Measurements from ENCODE around the gene STAT3. TPM values are rescaled to one million over a fixed set of nuclear protein-coding genes. Genes with fewer than 3 reads are reported as not detected.

STAT3 gene
- total and polyA plus RNA-seq, 2 donors (not counting 3 experiments of a cell fraction or from before 2014, with no cell fraction given): 59.1 to 124 TPM

DNA sequence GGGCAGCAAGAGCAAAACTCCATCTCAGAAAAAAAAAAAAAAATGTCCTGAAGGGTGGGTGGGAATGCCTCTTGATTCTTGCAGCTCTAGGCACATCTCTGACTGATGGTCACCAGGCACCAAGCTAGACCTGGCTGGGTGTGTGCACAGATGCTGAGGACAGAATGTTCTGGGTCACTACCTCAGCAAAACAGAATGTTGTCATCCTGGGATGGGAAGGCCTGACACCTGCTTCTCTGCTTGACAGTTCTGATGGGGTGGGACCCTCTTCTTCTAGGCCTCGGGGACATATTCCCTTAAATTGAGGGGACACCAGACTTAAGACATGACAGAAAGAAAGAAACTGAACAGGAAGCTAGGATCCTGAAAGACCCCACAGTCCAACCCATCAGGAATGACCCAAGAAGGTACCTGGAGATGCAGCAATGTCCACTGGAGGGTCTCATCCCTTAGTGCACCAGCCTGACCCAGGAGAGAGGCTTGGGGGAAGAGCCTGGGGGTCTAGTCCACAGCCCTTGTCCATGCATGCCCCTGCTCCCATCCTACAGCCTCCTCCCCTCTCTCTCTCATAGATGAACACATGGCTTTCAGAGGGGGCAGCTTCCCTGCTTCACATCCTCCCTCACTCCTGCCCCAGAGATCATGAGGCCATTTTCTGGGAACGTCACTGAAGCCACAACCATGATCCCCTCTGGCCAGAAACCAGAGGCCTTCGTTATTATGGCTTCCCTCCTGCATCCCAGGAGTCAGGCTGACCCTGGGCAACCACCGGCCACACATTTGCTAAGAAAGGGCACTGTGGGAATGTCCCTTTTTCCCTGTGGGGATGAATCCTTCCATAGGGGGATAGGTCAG lies 108.2 kb downstream of the STAT3 start:
- Histone ChIP-seq H3K36me3 (ENCODE audit: control insufficient read depth in 2 of 2, extremely low read depth in 1 of 2, insufficient read depth in 2 of 2, low read length in 2 of 2) (no peaks in the 10 kb centered on the region), H3K9ac (replicated peaks; ENCODE audit: extremely low read depth, insufficient read depth, low read length) (no peak overlapping the region), H3K4me3 (replicated peaks in 1 of 3; ENCODE audit: insufficient read depth in 1 of 3, low read depth in 1 of 3, low read length in 3 of 3) (no peak overlapping the region), H3K9me3 (replicated peaks; ENCODE audit: control insufficient read depth, insufficient read depth, low read length) (no peaks in the 10 kb centered on the region), H3K4me2 (ENCODE audit: insufficient read depth, low read length) (no peak overlapping the region), H4K20me1 (replicated peaks; ENCODE audit: control insufficient read depth, extremely low read depth, insufficient read depth, low read length) (no peaks in the 10 kb centered on the region), H2AFZ (ENCODE audit: low read depth, low read length) (no peak overlapping the region), H3K4me1 (ENCODE audit: control insufficient read depth, extremely low read depth, insufficient read depth, low read length) (peaks cover 10% of the 10 kb centered on the region), H3K9me1 (replicated peaks; ENCODE audit: control insufficient read depth, extremely low read depth, insufficient read depth, low read length) (no peaks in the 10 kb centered on the region), H3K27ac (ENCODE audit: insufficient read depth, low read depth, low read length) (no peak overlapping the region), H3K79me2 (ENCODE audit: control insufficient read depth, insufficient read depth, low read length) (peaks cover 9% of the 10 kb centered on the region), H3K27me3 (ENCODE audit: control insufficient read depth in 2 of 2, insufficient read depth in 2 of 2, low read length in 2 of 2) (no peaks in the 10 kb centered on the region)
- dilution Hi-C loops (cut with MboI; ENCODE audit: extremely low pct_ligation_motif_present, low sequenced_read_pairs): no loop called here
- intact Hi-C loops (cut with micrococcal nuclease): loop anchor here (10.0 kb wide), 1 partner anchor 145 kb away; no protein-coding TSS in a partner anchor
- ChIA-PET CTCF (interaction anchor here (1.1 to 1.2 kb wide), 2 partner anchors 29 to 57 kb away, joined by 3 to 7 read pairs; no protein-coding TSS in a partner anchor), POLR2A (no interaction called here)
- FAIRE-seq (no peak), DNase-seq (ENCODE audit: low read depth, low spot score) (no peak)
- BruUV-seq (replicated peaks): no TSS peak
- TF ChIP-seq GATA2 (IDR thresholded peaks at IDR 0.05; ENCODE audit: insufficient read depth, insufficient read length, low read depth, low read length): no peak
- TF ChIP-seq EZH2 (IDR thresholded peaks at IDR 0.05; ENCODE audit: borderline replicate concordance, low read depth, low read length, severe bottlenecking): no peak
- TF ChIP-seq FOS (IDR thresholded peaks at IDR 0.05; ENCODE audit: borderline replicate concordance, insufficient read depth, low read length): no peak
- no peak for TF ChIP-seq JUN (IDR thresholded peaks at IDR 0.05; ENCODE audit: borderline replicate concordance, insufficient read depth, insufficient read length, low read depth)
- no peak for TF ChIP-seq POLR2A (IDR thresholded peaks at IDR 0.05; ENCODE audit: low read depth, low read length)
- no peak for TF ChIP-seq POLR2AphosphoS5 (IDR thresholded peaks at IDR 0.05; ENCODE audit: insufficient read depth, low read depth, low read length)

DNA sequence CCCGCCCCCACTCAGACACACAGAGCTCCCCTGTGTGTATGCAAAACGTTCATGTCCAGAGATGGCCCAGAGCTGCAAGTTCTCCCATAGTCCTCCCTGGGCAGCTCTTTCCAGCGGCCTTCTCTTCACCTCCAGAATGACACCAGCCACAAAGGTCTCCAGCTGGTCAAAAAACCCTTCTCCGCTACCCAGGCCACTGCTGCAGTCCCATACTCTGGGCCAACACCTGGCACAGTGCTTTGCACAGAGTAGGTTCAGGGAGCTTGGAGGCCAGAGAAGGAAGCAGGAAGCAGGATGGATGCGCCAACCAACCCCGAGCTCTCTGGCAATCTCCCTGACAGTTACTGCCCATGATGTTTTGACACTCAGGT lies 110.9 kb downstream of the STAT3 start:
- Histone ChIP-seq H3K79me2 (ENCODE audit: control insufficient read depth, insufficient read depth, low read length) (peaks cover 35% of the 10 kb centered on the region), H3K27me3 (ENCODE audit: control insufficient read depth in 2 of 2, insufficient read depth in 2 of 2, low read length in 2 of 2) (no peaks in the 10 kb centered on the region), H3K27ac (ENCODE audit: insufficient read depth, low read depth, low read length) (no peak overlapping the region), H3K4me2 (ENCODE audit: insufficient read depth, low read length) (no peak overlapping the region), H4K20me1 (replicated peaks; ENCODE audit: control insufficient read depth, extremely low read depth, insufficient read depth, low read length) (no peaks in the 10 kb centered on the region), H3K9me3 (replicated peaks; ENCODE audit: control insufficient read depth, insufficient read depth, low read length) (no peaks in the 10 kb centered on the region), H3K4me3 (replicated peaks in 1 of 3; ENCODE audit: insufficient read depth in 1 of 3, low read depth in 1 of 3, low read length in 3 of 3) (no peak overlapping the region), H3K4me1 (ENCODE audit: control insufficient read depth, extremely low read depth, insufficient read depth, low read length) (peaks cover 16% of the 10 kb centered on the region), H3K9ac (replicated peaks; ENCODE audit: extremely low read depth, insufficient read depth, low read length) (no peak overlapping the region), H3K36me3 (ENCODE audit: control insufficient read depth in 2 of 2, extremely low read depth in 1 of 2, insufficient read depth in 2 of 2, low read length in 2 of 2) (no peaks in the 10 kb centered on the region), H2AFZ (ENCODE audit: low read depth, low read length) (no peak overlapping the region), H3K9me1 (replicated peaks; ENCODE audit: control insufficient read depth, extremely low read depth, insufficient read depth, low read length) (no peaks in the 10 kb centered on the region)
- FAIRE-seq (no peak), DNase-seq (ENCODE audit: low read depth, low spot score) (no peak)
- BruUV-seq (replicated peaks): no TSS peak
- intact Hi-C loops (cut with micrococcal nuclease): loop anchor here (2.0 to 10.0 kb wide), 2 partner anchors 43 to 143 kb away; no protein-coding TSS in a partner anchor
- TF ChIP-seq GATA2 (IDR thresholded peaks at IDR 0.05; ENCODE audit: insufficient read depth, insufficient read length, low read depth, low read length): no peak
- dilution Hi-C loops (cut with MboI; ENCODE audit: extremely low pct_ligation_motif_present, low sequenced_read_pairs): no loop called here
- CTCF ChIA-PET: interaction anchor here (0.6 to 1.4 kb wide), 6 partner anchors 9 to 141 kb away, joined by 3 to 18 read pairs (median 8); partner anchors contain the start of gene STAT5A
- POLR2A ChIA-PET: interaction anchor here (1.0 kb wide), 1 partner anchor 129 kb away, joined by 3 read pairs; no protein-coding TSS in a partner anchor
